Measurements from ENCODE around the gene PDP2.
A peak's percentile ranks its signal among the peaks of the same experiment; 100 is the strongest.
"Not testable (repeated sequence)": the region's sequence is repeated elsewhere in the genome, so short reads cannot be mapped to it uniquely, and the experiment has no call there.

The PDP2 gene

DNA sequence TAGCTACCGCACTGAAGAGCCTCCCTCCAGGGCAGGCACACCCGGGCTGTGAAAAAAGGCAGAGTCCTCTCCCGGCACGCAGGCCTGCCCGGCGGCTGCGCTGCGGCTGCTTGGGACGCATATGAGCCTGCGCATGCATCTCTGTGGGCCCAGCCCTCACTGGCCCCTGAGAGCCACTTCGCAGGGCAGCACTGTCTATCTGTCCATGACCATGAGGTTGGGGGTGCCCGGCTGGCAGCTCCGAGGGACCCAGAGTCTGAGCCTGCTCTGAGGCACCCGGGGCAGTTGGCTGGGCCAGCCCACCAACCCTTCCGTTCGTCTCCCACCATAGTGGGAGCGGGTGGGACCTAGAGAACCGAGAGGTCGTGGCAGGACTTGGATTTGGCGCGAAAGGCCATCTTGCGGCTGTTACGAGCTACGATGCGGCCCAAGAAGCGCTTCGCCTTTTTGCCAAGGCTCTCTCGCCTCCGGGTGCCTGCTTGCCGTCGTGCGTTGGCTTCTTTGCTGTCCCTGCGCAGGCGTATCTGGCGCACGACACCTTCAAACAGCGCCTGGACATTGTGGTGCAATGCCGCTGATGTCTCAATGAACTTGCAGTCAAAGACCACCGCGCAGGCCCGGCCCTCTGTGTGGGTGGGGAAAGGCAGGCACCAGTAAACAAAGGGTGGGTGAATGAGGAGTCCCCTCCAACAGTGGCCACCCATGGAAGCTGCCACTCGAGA, 41.6 kb downstream of the PDP2 start:
- DNase-seq = no peak

- no peak for DNase-seq
These were observed 43.0 kb downstream of the PDP2 start for GRCh38 chr16:66923247-66923731.

GRCh38 chr16:66923866-66924265, 43.6 kb downstream of the PDP2 start:
- no peak for DNase-seq

GRCh38 chr16:66924527-66925321, 44.4 kb downstream of the PDP2 start:
- DNase-seq = peak; percentile 41

GRCh38 chr16:66925322-66925840, 45.1 kb downstream of the PDP2 start, which contains the start of gene RRAD:
Gene RRAD (minus strand): TSS chr16:66925535. CDS start chr16:66925179, 356 bp downstream.
- peak; percentile 9 for DNase-seq

DNA sequence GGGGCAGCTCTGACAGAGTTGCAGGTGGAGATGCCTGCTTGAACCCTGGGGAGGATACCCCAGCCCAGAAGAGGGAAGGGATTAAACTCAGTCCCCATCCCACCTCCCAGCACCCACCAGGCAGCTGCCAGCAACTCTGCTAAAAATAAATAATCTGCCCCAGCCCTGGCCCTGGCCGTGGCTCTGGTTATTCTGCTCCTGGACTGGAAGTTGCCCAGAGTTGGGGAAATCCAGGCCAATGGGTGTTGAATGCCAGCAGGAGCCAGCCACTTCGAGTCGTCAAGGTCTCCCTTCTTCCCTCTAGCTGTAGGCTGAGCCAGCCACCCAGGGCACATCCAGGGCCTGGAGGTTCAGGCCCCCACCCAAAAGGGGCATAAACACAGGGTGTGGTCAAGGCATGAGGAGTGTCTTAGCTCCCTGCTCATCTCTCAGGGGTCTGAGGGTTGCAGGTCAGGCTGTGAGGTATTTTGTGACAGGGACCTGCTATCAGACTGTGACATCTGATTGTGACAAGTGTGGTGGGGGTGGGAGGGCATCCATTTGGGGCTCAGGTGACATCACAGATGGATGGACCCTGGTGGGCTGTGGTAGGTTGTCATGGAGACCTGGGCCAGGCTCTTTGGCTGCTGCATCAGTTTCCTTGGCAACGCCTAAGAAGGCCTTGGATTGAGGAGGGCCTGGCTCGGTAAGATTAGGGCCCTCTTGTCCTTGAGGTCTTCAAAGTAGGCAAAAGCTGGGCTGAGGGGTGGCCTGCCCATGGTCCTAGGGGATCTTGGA, 46.0 kb downstream of the PDP2 start:
- no peak for DNase-seq

- no peak for DNase-seq
These were observed 46.7 kb downstream of the PDP2 start for GRCh38 chr16:66926961-66927436.

GRCh38 chr16:66927918-66928649, 47.8 kb downstream of the PDP2 start:
- no peak for DNase-seq

DNA sequence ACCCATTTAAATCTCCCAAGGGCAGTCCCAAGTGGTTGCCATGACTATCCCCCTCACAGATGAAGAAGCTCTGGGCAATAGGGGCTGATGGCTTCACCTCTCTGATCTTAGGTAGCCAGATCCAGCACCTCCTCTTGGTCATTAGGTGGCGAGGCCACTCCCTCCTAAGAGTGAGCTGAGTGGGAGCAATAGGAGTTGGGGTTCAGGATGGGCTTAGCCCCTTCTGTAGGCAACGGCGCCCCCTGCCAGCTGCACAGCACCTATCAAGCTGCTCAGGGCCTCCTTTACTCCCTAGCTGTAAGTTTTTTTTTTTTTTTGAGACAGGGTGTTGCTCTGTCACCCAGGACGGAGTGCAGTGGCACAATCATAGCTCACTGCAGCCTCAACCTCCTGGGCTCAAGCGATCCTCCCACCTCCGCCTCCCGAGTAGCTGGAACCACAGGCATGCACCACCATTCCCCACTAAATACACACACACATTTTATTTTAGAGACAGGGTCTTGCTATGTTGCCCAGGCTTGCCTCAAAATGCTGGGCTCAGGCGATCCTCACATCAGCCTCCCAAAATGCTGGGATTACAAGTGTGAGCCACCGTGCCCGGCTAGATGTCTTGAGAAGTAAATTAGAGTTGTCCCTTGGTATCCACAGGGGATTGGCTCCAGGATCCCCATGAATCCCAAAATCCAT, 48.5 kb downstream of the PDP2 start:
- peak; percentile 41 for DNase-seq

DNA sequence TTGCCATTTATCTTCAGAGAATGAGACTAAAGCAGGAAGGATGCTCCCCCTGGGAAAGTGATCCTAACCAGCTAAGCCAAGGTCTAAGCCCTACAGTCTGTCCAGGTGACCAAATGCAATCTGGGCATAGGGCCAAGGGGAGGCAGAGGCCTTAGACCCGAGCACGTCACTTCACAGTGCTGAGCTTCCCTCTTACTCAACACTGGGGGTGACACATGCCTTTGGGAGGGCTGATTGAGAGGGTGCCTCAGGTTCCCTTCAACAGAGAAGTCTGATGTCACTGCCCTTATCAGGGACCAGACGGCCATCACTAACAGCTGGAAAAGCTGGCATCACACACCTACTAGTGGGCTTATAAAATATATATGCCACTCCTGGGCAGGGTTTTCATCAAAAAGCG, 49.9 kb downstream of the PDP2 start:
- no peak for DNase-seq

DNA sequence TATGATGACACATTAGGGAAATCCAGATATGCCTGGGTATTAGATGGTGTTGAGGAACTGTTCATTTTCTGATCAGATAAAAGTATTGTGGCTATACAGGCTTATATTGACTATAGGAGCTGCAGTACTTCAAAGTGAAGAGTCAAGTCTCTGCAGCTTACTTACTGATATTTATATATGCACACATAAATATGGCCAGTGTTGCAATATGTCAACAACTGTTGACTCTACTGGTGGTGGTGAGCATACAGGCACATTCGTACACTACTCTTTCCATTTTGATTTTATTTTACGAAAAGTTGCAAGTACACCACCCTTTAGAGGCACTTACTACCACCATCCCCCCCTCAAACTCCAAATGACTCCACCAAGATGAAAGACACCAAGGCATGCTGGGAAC, 51.4 kb downstream of the PDP2 start:
- DNase-seq = no peak

GRCh38 chr16:66932076-66932475, 51.8 kb downstream of the PDP2 start:
- DNase-seq = no peak

GRCh38 chr16:66933776-66934137, 53.4 kb downstream of the PDP2 start:
- DNase-seq = peak; percentile 65

- peak; percentile 89 for DNase-seq
These were observed 54.0 kb downstream of the PDP2 start, which contains the start of gene CIAO2B for GRCh38 chr16:66934138-66934838. Gene CIAO2B (minus strand): TSS chr16:66934402. CDS start chr16:66934364, 38 bp downstream.

DNA sequence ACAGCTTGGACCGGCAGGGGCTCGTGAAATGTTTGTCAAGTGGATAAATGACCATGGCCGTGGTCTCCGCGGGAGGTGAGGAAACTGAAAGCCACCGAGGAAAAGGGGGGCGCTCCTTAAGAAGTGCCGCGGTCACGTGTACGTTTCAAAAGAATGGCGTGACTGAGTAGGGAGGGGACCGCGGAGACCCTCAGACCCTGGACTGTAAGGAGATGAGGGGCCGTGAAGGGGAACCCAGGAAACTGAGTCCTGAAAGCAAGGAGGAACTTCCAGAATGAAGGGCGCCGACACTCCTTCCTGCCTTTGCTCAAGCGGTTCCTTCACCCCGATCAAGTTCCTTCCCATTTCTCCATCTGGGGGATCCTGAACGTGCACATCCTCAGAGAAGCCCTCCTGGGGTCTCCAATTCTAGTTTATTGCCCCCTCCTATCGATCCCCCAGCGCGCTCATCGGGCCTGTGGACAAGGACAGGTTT, 54.6 kb downstream of the PDP2 start:
- DNase-seq = not testable (repeated sequence)

DNA sequence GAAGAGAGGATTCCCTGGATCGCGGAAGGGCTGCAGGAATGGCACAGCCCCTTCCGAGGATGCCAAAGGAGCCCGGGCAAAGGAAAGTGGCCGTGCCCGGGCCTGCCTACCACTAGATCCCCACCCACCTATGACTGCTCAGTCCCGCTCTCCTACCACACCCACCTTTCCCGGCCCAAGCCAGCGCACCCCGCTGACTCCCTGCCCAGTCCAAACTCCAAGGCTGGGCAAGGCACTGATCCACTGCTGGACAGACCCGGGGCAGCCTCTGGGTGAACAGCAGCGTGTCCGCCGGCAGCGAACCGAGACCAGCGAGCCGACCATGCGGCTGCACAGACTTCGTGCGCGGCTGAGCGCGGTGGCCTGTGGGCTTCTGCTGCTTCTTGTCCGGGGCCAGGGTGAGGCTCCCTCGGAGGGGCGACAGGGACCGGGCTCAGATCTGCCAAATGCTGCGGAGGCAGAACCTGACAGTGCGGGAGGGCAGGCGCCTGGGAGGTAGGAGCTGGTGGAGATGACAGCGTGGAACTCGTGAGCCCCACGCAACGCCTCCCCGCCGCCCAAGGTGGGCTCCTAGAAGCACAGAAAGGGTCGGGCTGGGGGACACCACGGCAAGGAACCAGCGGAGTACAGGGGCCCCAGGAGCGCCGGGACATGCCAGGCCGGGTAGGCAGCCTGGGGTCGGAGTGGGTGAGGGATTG, 55.1 kb downstream of the PDP2 start, which contains the start of gene CES2:
TSS of gene CES2 (plus strand) at position 203 of the 698 bp plus-strand sequence. CDS start at position 323, 120 bp downstream.
- no peak for DNase-seq

DNA sequence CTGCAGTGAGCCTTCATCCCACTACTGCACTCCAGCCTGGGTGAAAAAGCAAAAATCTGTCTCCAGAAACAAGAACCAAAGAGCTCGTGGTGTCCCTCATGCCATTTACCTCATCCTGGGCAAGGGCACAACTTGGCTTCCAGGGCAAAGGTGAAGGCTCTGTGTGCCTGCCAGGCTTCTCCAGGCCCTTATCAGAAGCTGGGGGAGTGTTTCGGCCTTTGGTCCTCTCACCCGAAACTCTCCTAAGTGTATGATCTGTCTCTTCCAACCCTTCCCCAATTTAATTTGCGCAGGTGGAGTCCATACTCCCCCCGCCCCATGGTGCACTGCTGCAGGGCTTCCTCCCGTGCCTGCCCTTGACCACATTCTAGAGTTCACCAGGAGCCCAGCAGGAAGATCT, 56.1 kb downstream of the PDP2 start:
- no peak for DNase-seq

DNA sequence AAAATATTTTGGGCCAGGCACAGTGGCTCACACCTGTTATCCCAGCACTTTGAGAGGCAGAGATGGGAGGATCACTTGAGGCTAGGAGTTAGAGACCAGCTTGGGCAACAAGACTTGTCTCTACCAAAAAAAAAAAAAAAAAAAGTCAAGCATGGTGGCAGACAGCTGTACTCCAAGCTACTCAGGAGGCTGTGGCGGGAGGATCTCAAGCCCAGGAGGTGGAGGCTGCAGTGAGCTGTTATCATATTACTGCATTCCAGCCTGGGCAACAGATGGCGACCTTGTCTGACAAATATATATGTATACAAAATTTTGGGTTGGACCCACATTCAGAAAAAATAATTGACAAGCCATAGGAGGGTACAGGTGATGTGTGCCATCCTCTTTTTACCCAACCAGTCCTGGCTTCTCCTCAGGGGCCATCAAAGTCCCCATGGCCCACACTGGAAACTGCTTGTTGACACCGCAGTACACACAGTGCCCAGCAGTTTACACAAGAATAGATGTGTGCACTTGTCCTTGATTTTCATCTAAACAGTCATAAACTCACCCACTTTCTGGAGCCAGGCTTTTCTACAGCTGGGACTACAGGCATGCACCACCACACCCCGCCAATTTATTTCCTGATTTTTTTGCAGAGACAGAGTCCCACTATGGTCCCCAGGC, 56.7 kb downstream of the PDP2 start:
- no peak for DNase-seq

- DNase-seq = no peak
These were observed 57.5 kb downstream of the PDP2 start for GRCh38 chr16:66937725-66938337.

Data from CD4-positive, alpha-beta T cell treated with Interleukin-6 for 4 hours (primary cell).